ENCODE data around the gene LIN9.

Gene LIN9

DNA sequence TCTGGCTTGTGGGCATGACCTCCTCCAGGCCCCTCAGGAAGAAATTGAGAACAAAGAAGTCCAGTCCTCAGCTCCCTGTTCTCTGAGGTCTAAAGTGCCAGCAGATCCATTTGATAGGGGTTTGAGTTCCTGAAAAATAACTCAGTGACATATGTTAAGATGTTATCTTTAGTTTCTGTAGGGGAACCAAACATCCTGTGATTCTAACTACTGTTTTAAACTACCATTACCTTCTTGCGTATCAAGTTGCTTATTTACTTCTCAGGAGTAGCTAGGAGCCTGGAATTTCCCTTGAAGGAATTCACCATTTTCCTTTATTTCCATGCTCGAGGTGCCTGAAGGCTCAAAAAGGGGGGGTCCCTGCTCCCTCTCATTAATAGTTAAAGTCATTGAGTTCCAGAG lies 18.8 kb upstream of the LIN9 start:
- no peaks in the 10 kb centered on the region for H3K36me3 ChIP-seq
- H3K27me3 ChIP-seq, result no peaks in the 10 kb centered on the region
- H3K27ac ChIP-seq, result no peak overlapping the region
- H3K4me2 ChIP-seq, result no peak overlapping the region
- no peak overlapping the region for H3K9ac ChIP-seq
- H4K20me1 ChIP-seq, result no peaks in the 10 kb centered on the region
- no peak overlapping the region for H3K4me3 ChIP-seq
- H3K4me1 ChIP-seq, result peaks cover 0 to 2% (median 0%) of the 10 kb centered on the region in 10 experiments; a peak in 1 of 20 replicates
- TF ChIP-seq Cebpa-rat (IDR thresholded peaks at IDR 0.05), result no peak
- no peaks in the 10 kb centered on the region for H3K9me3 ChIP-seq (replicated peaks in 1 of 11)

GRCh38 chr1:226325178-226325577 lies 16.2 kb upstream of the LIN9 start:
- H3K27ac ChIP-seq, result no peak overlapping the region
- no peaks in the 10 kb centered on the region for H3K36me3 ChIP-seq
- H3K27me3 ChIP-seq, result no peaks in the 10 kb centered on the region
- no peak overlapping the region for H3K4me2 ChIP-seq
- H3K9me3 ChIP-seq (replicated peaks in 1 of 11), result peaks cover 9 to 13% (median 10%) of the 10 kb centered on the region in 11 experiments; a peak in 14 of 22 replicates
- no peak for TF ChIP-seq Cebpa-rat (IDR thresholded peaks at IDR 0.05)
- H4K20me1 ChIP-seq, result no peaks in the 10 kb centered on the region
- no peak overlapping the region for H3K4me3 ChIP-seq
- no peaks in the 10 kb centered on the region for H3K4me1 ChIP-seq
- no peak overlapping the region for H3K9ac ChIP-seq

- Histone ChIP-seq H3K36me3 (no peaks in the 10 kb centered on the region), H3K9ac (no peak overlapping the region), H3K4me1 (no peaks in the 10 kb centered on the region), H3K4me2 (no peak overlapping the region), H3K9me3 (replicated peaks in 1 of 11) (peaks cover 9 to 13% (median 10%) of the 10 kb centered on the region in 11 experiments; a peak in 14 of 22 replicates), H3K27me3 (no peaks in the 10 kb centered on the region), H4K20me1 (no peaks in the 10 kb centered on the region), H3K27ac (no peak overlapping the region), H3K4me3 (no peak overlapping the region)
- no peak for TF ChIP-seq Cebpa-rat (IDR thresholded peaks at IDR 0.05)
Measured at GRCh38 chr1:226324479-226324878, 15.5 kb upstream of the LIN9 start.

DNA sequence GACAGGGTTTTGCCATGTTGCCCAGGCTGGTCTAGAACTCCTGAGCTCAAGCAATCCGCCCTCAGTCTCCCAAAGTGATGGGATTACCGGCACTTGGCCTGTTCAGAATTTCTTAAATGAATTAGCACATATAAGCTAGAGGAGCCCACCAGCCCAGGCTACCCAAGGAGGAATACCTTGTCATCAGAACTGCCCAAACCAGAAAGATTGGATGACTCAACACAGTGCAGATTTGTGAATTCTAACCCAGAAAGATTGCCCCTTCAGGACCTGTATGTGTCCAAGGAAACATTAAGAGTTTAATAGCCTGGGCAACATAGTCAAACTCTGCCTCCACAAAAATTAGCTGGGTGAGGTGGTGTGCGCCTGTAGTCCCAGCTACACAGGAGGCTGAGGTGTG lies 14.0 kb upstream of the LIN9 start:
- H3K9ac ChIP-seq, result no peak overlapping the region

GRCh38 chr1:226320930-226321329 lies 12.0 kb upstream of the LIN9 start:
- Histone ChIP-seq H3K4me1 (no peaks in the 10 kb centered on the region), H3K9me3 (replicated peaks in 1 of 11) (peaks cover 9 to 14% (median 10%) of the 10 kb centered on the region in 11 experiments; a peak in 14 of 22 replicates)
- TF ChIP-seq Cebpa-rat (IDR thresholded peaks at IDR 0.05), result no peak

More for the DNA sequence above, 14.0 kb upstream of the LIN9 start:
- Histone ChIP-seq H3K27ac (no peak overlapping the region), H3K4me2 (no peak overlapping the region), H3K4me3 (no peak overlapping the region), H3K9me3 (replicated peaks in 1 of 11) (peaks cover 9 to 13% (median 10%) of the 10 kb centered on the region in 11 experiments; a peak in 14 of 22 replicates), H3K36me3 (no peaks in the 10 kb centered on the region), H4K20me1 (no peaks in the 10 kb centered on the region), H3K27me3 (no peaks in the 10 kb centered on the region), H3K4me1 (no peaks in the 10 kb centered on the region)
- no peak for TF ChIP-seq Cebpa-rat (IDR thresholded peaks at IDR 0.05)

GRCh38 chr1:226318471-226318870 lies 9.5 kb upstream of the LIN9 start:
- H4K20me1 ChIP-seq, result no peaks in the 10 kb centered on the region
- no peak overlapping the region for H3K4me2 ChIP-seq
- H3K27me3 ChIP-seq, result no peaks in the 10 kb centered on the region
- peaks cover 9 to 14% (median 10%) of the 10 kb centered on the region in 11 experiments; a peak in 14 of 22 replicates for H3K9me3 ChIP-seq (replicated peaks in 1 of 11)
- no peak overlapping the region for H3K27ac ChIP-seq
- TF ChIP-seq Cebpa-rat (IDR thresholded peaks at IDR 0.05), result no peak
- no peak overlapping the region for H3K4me3 ChIP-seq
- no peak overlapping the region for H3K9ac ChIP-seq
- no peaks in the 10 kb centered on the region for H3K4me1 ChIP-seq
- H3K36me3 ChIP-seq, result no peaks in the 10 kb centered on the region

More at GRCh38 chr1:226320930-226321329, 12.0 kb upstream of the LIN9 start:
- no peaks in the 10 kb centered on the region for H3K36me3 ChIP-seq
- H4K20me1 ChIP-seq, result no peaks in the 10 kb centered on the region
- H3K4me2 ChIP-seq, result no peak overlapping the region
- no peak overlapping the region for H3K27ac ChIP-seq
- H3K9ac ChIP-seq, result no peak overlapping the region
- H3K27me3 ChIP-seq, result no peaks in the 10 kb centered on the region
- no peak overlapping the region for H3K4me3 ChIP-seq

GRCh38 chr1:226314055-226314454 lies 5.1 kb upstream of the LIN9 start:
- Histone ChIP-seq H3K4me3 (no peak overlapping the region), H3K36me3 (no peaks in the 10 kb centered on the region), H3K9ac (no peak overlapping the region), H3K27me3 (peaks cover 0 to 9% (median 0%) of the 10 kb centered on the region in 11 experiments; a peak in 2 of 22 replicates), H3K4me1 (peaks cover 10 to 15% (median 13%) of the 10 kb centered on the region in 10 experiments; a peak in 19 of 20 replicates), H4K20me1 (no peaks in the 10 kb centered on the region), H3K9me3 (replicated peaks in 1 of 11) (0 out of 22 replicates have a peak, but pooled peaks cover 0 to 4% (median 0%) of the 10 kb centered on the region in 11 experiments), H3K27ac (no peak overlapping the region), H3K4me2 (no peak overlapping the region)
- TF ChIP-seq Cebpa-rat (IDR thresholded peaks at IDR 0.05), result no peak

GRCh38 chr1:226312065-226312464 lies 3.1 kb upstream of the LIN9 start:
- no peaks in the 10 kb centered on the region for H3K9me3 ChIP-seq (replicated peaks in 1 of 11)
- peaks cover 0 to 9% (median 0%) of the 10 kb centered on the region in 11 experiments; a peak in 2 of 22 replicates for H3K27me3 ChIP-seq
- H3K36me3 ChIP-seq, result no peaks in the 10 kb centered on the region
- H3K9ac ChIP-seq, result no peak overlapping the region
- TF ChIP-seq Cebpa-rat (IDR thresholded peaks at IDR 0.05), result no peak
- H3K4me2 ChIP-seq, result no peak overlapping the region
- H3K4me1 ChIP-seq, result peaks cover 20 to 28% (median 25%) of the 10 kb centered on the region in 10 experiments
- no peak overlapping the region for H3K27ac ChIP-seq
- H3K4me3 ChIP-seq, result no peak overlapping the region
- H4K20me1 ChIP-seq, result peaks cover 0 to 5% (median 0%) of the 10 kb centered on the region in 11 experiments; a peak in 1 of 22 replicates

- peaks cover 20 to 34% (median 28%) of the 10 kb centered on the region in 10 experiments for H3K4me1 ChIP-seq
- no peaks in the 10 kb centered on the region for H3K36me3 ChIP-seq
- H3K9ac ChIP-seq, result no peak overlapping the region
- H3K9me3 ChIP-seq (replicated peaks in 1 of 11), result no peaks in the 10 kb centered on the region
- TF ChIP-seq Cebpa-rat (IDR thresholded peaks at IDR 0.05), result no peak
- peaks cover 0 to 9% (median 0%) of the 10 kb centered on the region in 11 experiments; a peak in 2 of 22 replicates for H3K27me3 ChIP-seq
- H3K27ac ChIP-seq, result no peak overlapping the region
- peaks cover 0 to 5% (median 0%) of the 10 kb centered on the region in 11 experiments; a peak in 1 of 22 replicates for H4K20me1 ChIP-seq
- H3K4me2 ChIP-seq, result no peak overlapping the region
- H3K4me3 ChIP-seq, result no peak overlapping the region
Measured at GRCh38 chr1:226311376-226311775, 2.4 kb upstream of the LIN9 start.

- H3K4me3 ChIP-seq, result no peak overlapping the region
- no peak for TF ChIP-seq Cebpa-rat (IDR thresholded peaks at IDR 0.05)
- peaks cover 20 to 41% (median 31%) of the 10 kb centered on the region in 10 experiments for H3K4me1 ChIP-seq
- H3K27me3 ChIP-seq, result peaks cover 0 to 9% (median 0%) of the 10 kb centered on the region in 11 experiments; a peak in 2 of 22 replicates
- H3K9ac ChIP-seq, result no peak overlapping the region
- no peaks in the 10 kb centered on the region for H3K9me3 ChIP-seq (replicated peaks in 1 of 11)
- H3K36me3 ChIP-seq, result no peaks in the 10 kb centered on the region
- H3K27ac ChIP-seq, result no peak overlapping the region
- H3K4me2 ChIP-seq, result peak overlapping the region in 10 of 11 experiments; percentile 89 to 99 (median 95); a peak in 18 of 22 replicates
- H4K20me1 ChIP-seq, result peaks cover 0 to 12% (median 0%) of the 10 kb centered on the region in 11 experiments; a peak in 3 of 22 replicates
Measured at GRCh38 chr1:226310637-226311195, 1.8 kb upstream of the LIN9 start.

Data from BLaER1 treated with 17β-estradiol and CSF1 and Interleukin-3, amounts not matched to agents 10 nM and 100 nM (cell line).